ENCODE data around the gene ATG10. TPM values are rescaled to one million over a fixed set of nuclear protein-coding genes. Genes with fewer than 3 reads are reported as not detected.
A peak's percentile ranks its signal among the peaks of the same experiment; 100 is the strongest.
"Not testable (repeated sequence)": the region's sequence is repeated elsewhere in the genome, so short reads cannot be mapped to it uniquely, and the experiment has no call there.

Gene ATG10
- total and polyA plus RNA-seq, 4 donors: 6.8 to 11.8 (median 9.3) TPM

DNA sequence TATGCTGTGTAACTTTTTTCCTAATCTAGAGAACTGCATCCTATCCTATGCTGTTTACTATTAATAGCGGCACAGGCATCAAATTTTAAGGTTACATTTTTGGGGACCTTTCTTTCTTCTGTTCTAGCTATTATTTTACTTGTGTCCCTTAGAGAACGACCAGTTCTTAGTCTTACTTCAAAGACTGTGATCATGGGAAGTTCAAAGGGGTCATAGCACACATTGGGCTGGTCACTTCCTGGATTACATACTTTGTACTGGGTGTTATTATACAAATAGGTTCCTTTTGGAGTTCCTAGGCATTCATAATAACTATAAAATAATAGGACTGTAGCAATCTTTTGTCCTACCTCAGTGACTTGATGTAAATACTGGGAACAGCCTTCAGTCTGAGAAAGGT lies 297.5 kb downstream of the ATG10 start:
- not testable (repeated sequence) for DNase-seq (ENCODE audit: low read depth in 4 of 6, low spot score in 6 of 6); H3K9me3 ChIP-seq (ENCODE audit: control insufficient read depth, insufficient read depth, low read length); H3K36me3 ChIP-seq (ENCODE audit: control insufficient read depth, insufficient read depth, low read length); H3K4me1 ChIP-seq (ENCODE audit: control insufficient read depth, insufficient read depth, low read length); H3K27me3 ChIP-seq (ENCODE audit: control insufficient read depth, insufficient read depth, low read length); H3K27ac ChIP-seq (ENCODE audit: low read depth, low read length); H3K4me3 ChIP-seq (ENCODE audit: low read depth, low read length)
- no CpG with 5 or more reads among the region's 2 CpGs for WGBS (ENCODE audit: insufficient coverage)

DNA sequence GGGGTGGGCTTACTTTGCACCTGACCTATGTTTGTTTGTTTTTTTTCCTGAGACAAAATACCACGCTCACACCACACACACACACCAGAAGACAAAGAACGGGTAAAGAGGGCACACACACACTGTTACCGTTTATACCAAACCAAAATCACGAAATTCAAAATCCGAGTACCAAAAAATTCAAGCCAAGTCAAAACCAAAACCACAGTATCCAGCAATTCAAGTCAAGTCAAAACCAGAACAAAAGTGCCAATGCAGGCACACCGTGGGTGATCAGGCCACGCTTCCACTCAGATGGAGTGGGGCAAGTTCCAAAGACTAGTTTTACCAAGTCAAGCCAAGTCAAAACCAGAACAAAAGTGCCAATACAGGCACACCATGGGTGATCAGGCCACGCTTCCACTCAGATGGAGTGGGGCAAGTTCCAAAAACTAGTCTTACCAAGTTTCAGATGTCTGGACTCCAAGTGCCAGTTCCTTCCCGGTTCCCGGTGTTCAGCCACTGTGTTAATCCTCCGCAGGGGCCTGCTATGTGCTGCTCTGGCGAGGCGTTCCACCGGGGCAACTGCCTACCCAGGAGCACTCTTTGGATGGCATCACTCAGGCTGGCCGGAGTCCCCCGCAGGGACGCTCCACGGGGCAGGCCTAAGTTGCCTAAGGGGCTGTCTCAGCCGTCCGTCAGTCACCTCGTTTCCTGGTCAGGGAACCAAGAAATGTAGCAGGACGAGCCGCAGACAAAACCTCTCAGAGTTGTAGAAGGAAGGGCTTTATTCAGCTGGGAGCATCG lies 300.9 kb downstream of the ATG10 start:
- H3K9me3 ChIP-seq (ENCODE audit: control insufficient read depth, insufficient read depth, low read length); H3K4me1 ChIP-seq (ENCODE audit: control insufficient read depth, insufficient read depth, low read length); DNase-seq (ENCODE audit: low read depth in 4 of 6, low spot score in 6 of 6); H3K27ac ChIP-seq (ENCODE audit: low read depth, low read length); H3K27me3 ChIP-seq (ENCODE audit: control insufficient read depth, insufficient read depth, low read length); H3K4me3 ChIP-seq (ENCODE audit: low read depth, low read length): not testable (repeated sequence)
- 91% methylated on average over 23 of the region's 24 CpGs for WGBS (ENCODE audit: insufficient coverage)
- peaks cover 22% of the 10 kb centered on the region for H3K36me3 ChIP-seq (ENCODE audit: control insufficient read depth, insufficient read depth, low read length)

DNA sequence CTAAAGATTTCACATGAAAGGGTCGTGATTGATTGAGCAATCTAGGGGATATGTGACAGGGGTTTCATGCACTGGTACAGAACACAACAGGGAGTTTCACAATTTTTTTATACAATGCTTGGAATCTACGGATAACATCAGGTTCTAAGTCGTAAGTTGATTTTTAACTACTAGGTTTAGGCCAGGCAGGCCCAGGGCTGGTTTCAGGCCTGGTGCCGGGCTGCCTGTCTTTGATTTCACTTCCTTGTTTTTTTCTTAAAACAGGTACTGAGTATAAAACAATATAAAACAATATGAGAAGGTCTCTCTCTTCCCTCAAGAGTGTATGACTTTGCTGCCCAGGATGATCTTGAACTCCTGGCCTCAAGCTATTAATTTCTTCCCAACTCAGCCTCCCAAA lies 301.6 kb downstream of the ATG10 start:
- H3K27me3 ChIP-seq (ENCODE audit: control insufficient read depth, insufficient read depth, low read length); H3K27ac ChIP-seq (ENCODE audit: low read depth, low read length); DNase-seq (ENCODE audit: low read depth in 4 of 6, low spot score in 6 of 6); H3K9me3 ChIP-seq (ENCODE audit: control insufficient read depth, insufficient read depth, low read length); H3K4me3 ChIP-seq (ENCODE audit: low read depth, low read length); H3K4me1 ChIP-seq (ENCODE audit: control insufficient read depth, insufficient read depth, low read length): not testable (repeated sequence)
- no CpG with 5 or more reads among the region's 4 CpGs for WGBS (ENCODE audit: insufficient coverage)
- H3K36me3 ChIP-seq (ENCODE audit: control insufficient read depth, insufficient read depth, low read length): peaks cover 22% of the 10 kb centered on the region

DNA sequence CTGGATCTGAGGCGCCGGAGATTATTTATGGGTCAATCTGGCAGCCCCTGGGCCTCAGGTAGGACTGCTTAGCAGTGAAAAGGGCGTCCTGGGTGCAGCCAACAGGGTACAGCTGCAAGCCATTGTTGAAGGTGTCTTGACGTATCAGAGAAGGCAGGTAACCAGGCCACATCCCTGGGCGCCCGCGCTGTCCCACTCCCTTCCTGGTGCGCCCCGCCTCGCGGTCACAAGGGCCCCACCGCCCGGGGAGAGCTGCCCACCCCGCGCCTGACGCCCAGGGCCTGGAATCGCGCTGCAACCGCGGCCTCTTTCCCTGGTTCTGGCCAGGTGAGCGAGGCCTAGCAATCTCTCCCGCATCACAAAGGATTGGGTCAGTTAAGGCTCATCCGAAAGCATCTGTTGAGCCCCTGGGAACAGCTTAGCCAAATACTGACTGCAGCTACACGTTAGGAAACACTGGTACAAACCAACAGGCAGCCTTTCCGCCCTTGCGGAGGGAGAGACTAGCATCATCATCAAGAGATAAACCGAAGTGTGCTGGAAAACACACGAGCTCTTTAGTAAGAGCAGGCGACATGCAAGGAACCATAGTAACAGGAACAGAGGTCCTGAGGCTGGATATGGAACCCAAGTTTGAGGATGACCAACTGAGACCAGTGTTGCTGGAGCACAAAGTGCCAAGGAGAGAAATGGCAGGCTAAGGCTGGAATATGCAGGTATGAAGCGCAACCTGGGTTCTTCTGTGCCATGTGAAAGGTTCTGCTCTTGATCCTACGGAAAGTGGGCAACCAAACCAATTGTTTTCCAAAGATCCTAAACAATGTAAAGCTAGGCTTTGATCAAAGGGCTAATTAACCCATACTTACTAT lies 302.8 kb downstream of the ATG10 start:
- 74% methylated on average over 29 of the region's 31 CpGs for WGBS (ENCODE audit: insufficient coverage)
- Histone ChIP-seq H3K36me3 (ENCODE audit: control insufficient read depth, insufficient read depth, low read length) (peaks cover 22% of the 10 kb centered on the region), H3K4me1 (ENCODE audit: control insufficient read depth, insufficient read depth, low read length) (peaks cover 11% of the 10 kb centered on the region), H3K4me3 (ENCODE audit: low read depth, low read length) (no peak overlapping the region), H3K9me3 (ENCODE audit: control insufficient read depth, insufficient read depth, low read length) (no peaks in the 10 kb centered on the region), H3K27me3 (ENCODE audit: control insufficient read depth, insufficient read depth, low read length) (no peaks in the 10 kb centered on the region), H3K27ac (ENCODE audit: low read depth, low read length) (no peak overlapping the region)
- no peak for DNase-seq (ENCODE audit: low read depth in 4 of 6, low spot score in 6 of 6)

DNA sequence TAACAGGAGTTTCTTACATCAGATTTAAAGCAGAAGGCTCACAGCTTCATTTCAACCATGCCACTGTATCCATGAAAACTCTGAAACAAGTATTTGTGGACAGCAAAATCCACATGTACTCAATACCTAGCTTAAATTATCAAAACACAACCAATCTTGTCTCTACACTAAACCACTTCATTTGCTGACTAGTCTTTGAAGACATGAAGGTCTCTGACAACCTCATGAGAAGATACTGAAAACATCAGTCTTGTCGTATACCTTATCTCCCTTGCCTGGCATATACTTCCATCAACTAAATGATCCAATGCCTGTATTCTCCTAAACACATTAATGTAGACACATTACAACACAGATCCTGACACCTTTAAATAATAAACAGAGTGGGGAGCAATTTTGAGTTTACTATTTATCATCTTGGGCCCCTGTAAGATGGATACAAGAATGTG lies 303.4 kb downstream of the ATG10 start:
- no peaks in the 10 kb centered on the region for H3K9me3 ChIP-seq (ENCODE audit: control insufficient read depth, insufficient read depth, low read length)
- peaks cover 22% of the 10 kb centered on the region for H3K36me3 ChIP-seq (ENCODE audit: control insufficient read depth, insufficient read depth, low read length)
- H3K4me1 ChIP-seq (ENCODE audit: control insufficient read depth, insufficient read depth, low read length): peaks cover 11% of the 10 kb centered on the region
- WGBS (ENCODE audit: insufficient coverage): no CpG with 5 or more reads among the region's 1 CpG
- H3K27me3 ChIP-seq (ENCODE audit: control insufficient read depth, insufficient read depth, low read length): no peaks in the 10 kb centered on the region
- H3K27ac ChIP-seq (ENCODE audit: low read depth, low read length): no peak overlapping the region
- H3K4me3 ChIP-seq (ENCODE audit: low read depth, low read length): no peak overlapping the region
- DNase-seq (ENCODE audit: low read depth in 4 of 6, low spot score in 6 of 6): no peak

DNA sequence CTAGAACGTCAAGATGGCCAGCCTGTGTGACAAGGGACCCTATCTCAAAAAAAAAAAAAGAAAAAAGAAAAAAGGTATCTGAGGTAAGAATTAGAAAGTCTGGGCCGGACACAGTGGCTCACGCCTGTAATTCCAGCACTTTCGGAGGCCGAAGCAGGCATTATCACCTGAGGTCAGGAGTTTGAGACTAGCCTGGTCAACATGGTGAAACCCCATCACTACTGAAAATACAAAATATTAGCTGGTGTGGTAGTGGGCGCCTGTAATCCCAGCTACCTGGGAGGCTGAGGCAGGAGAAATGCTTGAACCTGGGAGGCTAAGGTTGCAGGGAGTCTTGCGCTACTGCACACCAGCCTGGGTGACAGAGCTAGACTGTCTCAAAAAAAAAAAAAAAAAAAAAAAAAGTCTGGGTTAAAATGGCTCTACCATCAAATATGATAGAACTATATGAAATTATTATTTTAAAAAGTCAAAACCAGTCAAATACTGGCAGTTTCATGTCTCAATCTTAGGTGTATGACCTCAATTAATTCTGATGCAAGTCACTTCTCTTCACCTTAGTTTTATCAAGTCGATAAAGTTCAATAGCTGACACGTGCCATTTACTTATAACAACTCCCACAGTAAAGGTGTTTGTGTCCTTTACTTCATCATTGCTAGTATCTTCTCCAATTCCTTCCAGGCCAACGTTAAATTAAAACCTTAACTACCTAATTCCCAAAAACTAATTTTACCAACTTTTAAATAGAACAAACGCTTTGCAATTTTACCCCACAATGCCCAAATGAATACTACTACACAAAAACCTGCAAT lies 305.2 kb downstream of the ATG10 start:
- DNase-seq (ENCODE audit: low read depth in 4 of 6, low spot score in 6 of 6): no peak
- Histone ChIP-seq H3K4me1 (ENCODE audit: control insufficient read depth, insufficient read depth, low read length) (peaks cover 11% of the 10 kb centered on the region), H3K27me3 (ENCODE audit: control insufficient read depth, insufficient read depth, low read length) (no peaks in the 10 kb centered on the region), H3K27ac (ENCODE audit: low read depth, low read length) (no peak overlapping the region), H3K36me3 (ENCODE audit: control insufficient read depth, insufficient read depth, low read length) (peaks cover 22% of the 10 kb centered on the region), H3K9me3 (ENCODE audit: control insufficient read depth, insufficient read depth, low read length) (no peaks in the 10 kb centered on the region), H3K4me3 (ENCODE audit: low read depth, low read length) (peak overlapping the region; percentile 92)
- 29% methylated on average over 4 of the region's 11 CpGs for WGBS (ENCODE audit: insufficient coverage)

DNA sequence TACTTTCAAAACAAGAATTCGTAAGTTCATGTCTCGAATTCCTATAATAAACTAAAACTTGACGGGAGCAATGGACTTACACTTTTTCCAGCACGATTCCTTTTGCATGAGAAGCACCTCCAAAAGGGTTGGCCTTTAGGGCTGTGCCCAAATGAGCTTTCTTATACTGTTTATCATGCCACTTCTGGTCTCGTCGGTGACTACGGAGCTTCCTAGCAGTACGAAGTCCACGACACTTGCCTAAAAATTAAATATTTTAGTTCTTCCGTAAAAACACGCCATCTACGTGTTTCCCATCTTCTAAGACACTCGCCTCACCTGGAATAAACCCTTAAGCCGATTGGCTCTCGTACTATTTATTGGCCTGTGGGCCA lies 305.8 kb downstream of the ATG10 start:
- Histone ChIP-seq H3K4me1 (ENCODE audit: control insufficient read depth, insufficient read depth, low read length) (peaks cover 11% of the 10 kb centered on the region), H3K27me3 (ENCODE audit: control insufficient read depth, insufficient read depth, low read length) (no peaks in the 10 kb centered on the region), H3K9me3 (ENCODE audit: control insufficient read depth, insufficient read depth, low read length) (no peaks in the 10 kb centered on the region), H3K36me3 (ENCODE audit: control insufficient read depth, insufficient read depth, low read length) (peaks cover 22% of the 10 kb centered on the region), H3K4me3 (ENCODE audit: low read depth, low read length) (peak overlapping the region; percentile 92), H3K27ac (ENCODE audit: low read depth, low read length) (peak overlapping the region; percentile 86)
- no peak for DNase-seq (ENCODE audit: low read depth in 4 of 6, low spot score in 6 of 6)
- 3% methylated on average over 15 of the region's 15 CpGs for WGBS (ENCODE audit: insufficient coverage)

DNA sequence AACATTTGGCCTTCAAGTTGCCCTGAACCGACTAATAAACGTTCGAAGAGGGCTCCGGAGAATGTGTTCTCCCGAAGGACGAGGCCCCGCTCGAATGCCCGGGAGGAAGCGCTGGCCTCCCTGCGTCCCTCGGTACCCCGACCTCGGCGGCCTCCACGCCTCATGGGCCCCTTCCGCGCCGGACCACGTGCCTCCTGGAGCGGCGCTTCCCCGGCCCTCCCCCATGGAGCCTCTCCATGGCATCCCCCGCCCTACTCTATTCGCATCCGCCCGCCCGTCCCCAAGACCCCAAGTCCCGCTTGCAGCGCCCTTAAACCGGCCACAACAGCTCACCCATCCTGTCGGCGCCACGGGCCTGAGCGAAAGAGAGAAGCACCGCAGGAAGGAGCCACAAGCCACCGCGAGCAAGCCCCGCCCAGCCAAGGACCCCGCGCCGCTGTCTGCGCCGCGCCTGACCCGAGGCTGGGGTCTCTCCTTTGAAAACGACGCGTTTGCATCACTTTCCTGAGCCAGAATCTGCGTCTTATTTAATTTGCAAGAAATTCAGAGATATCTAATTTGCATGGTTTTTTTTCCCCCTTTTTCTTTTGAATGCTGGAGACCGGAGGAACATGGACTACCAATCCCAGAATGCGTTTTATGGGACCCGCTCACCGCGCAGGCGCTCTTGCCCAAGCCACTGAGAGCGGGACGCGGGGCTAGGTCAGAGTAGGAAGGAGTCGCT lies 306.3 kb downstream of the ATG10 start, which contains the start of gene RPS23:
Gene RPS23, minus strand, starts transcription at position 368 of the 724 bp plus-strand sequence. Its CDS starts 31 bp downstream, at position 337.
- no peaks in the 10 kb centered on the region for H3K9me3 ChIP-seq (ENCODE audit: control insufficient read depth, insufficient read depth, low read length)
- peak within 1 kb of the TSS; percentile 92 for H3K4me3 ChIP-seq (ENCODE audit: low read depth, low read length)
- DNase-seq (ENCODE audit: low read depth in 4 of 6, low spot score in 6 of 6): peak; percentile 89 to 98 (median 92)
- H3K27me3 ChIP-seq (ENCODE audit: control insufficient read depth, insufficient read depth, low read length): no peaks in the 10 kb centered on the region
- H3K4me1 ChIP-seq (ENCODE audit: control insufficient read depth, insufficient read depth, low read length): peaks cover 11% of the 10 kb centered on the region
- peaks cover 18% of the 10 kb centered on the region for H3K36me3 ChIP-seq (ENCODE audit: control insufficient read depth, insufficient read depth, low read length)
- under 1% methylated on average over 56 of the region's 60 CpGs for WGBS (ENCODE audit: insufficient coverage)
- H3K27ac ChIP-seq (ENCODE audit: low read depth, low read length): peak within 1 kb of the TSS; percentile 86

Data from spinal cord (tissue), 10 donors.